MM.1S (cell line): ENCODE data around the gene FAAH.
A peak's percentile ranks its signal among the peaks of the same experiment; 100 is the strongest.

Experiments used
- CTCF ChIP-seq: fragments of 300-600 bp; sonication (generic); IDR thresholded peaks from 2 replicates; pipeline ENCODE4 v1.5.1; 2016; ENCODE audit warnings: antibody characterized with exemption, low read length, mixed read lengths
- EZH2 ChIP-seq: fragments of 300-600 bp; sonication (generic); optimal IDR thresholded peaks from 2 replicates; pipeline ENCODE3; 2017; ENCODE audit warnings: low read depth, mild to moderate bottlenecking, antibody characterized with exemption, low read length, mixed read lengths
- EZH2phosphoT487 ChIP-seq: fragments of 300-600 bp; sonication (generic); IDR thresholded peaks from 2 replicates; pipeline ENCODE4 v1.6.1; 2018; ENCODE audit warnings: antibody characterized with exemption, low read length

GRCh38 chr1:46448109-46448911 is 54.2 kb downstream of the FAAH start:
- TF ChIP-seq CTCF = no peak
- peak; percentile 60 for TF ChIP-seq EZH2
- no peak for TF ChIP-seq EZH2phosphoT487
